K562 (cell line): ENCODE data around the gene NPM1.

ENCODE experiments used
- CSDE1 ChIP-seq, 2 experiments: fragments of 450-650 bp; IDR thresholded peaks; 2 replicates each; pipeline ENCODE4 v1.6.1; 2016; ENCODE audit warnings: mild to moderate bottlenecking in 1 of 2
- FOXM1 ChIP-seq, 2 experiments: fragments of 450-650 bp in 1 of 2; sonication (generic) in 1 of 2; formaldehyde crosslinking in 1 of 2; IDR thresholded peaks; 2 replicates each; pipeline versions ENCODE4 v1.6.1 to v1.9.0; 2017 to 2022; ENCODE audit warnings: low read depth in 2 of 2, mild to moderate bottlenecking in 2 of 2, missing genetic modification reagents in 1 of 2, moderate library complexity in 1 of 2
- MYC ChIP-seq, 2 experiments: fragments of 250-450 bp in 1 of 2; sonication (Bioruptor Pico) in 1 of 2; IDR thresholded peaks; 2 replicates each; pipeline versions ENCODE4 v1.5.1 to v1.6.1; 2012 to 2021; ENCODE audit warnings: low read depth in 2 of 2, borderline replicate concordance in 1 of 2, improper control_type of control experiment in 1 of 2, low read length in 1 of 2, mild to moderate bottlenecking in 1 of 2, moderate library complexity in 1 of 2
- PHF8 ChIP-seq: fragments of 200-600 bp; sonication (generic); IDR thresholded peaks from 2 replicates; pipeline ENCODE4 v1.6.1; 2012; ENCODE audit warnings: mixed run types, mild to moderate bottlenecking, inconsistent platforms, low read length, moderate library complexity, borderline replicate concordance
- RAD21 ChIP-seq, 2 experiments: fragments of 250-450 bp in 1 of 2; fragments of 450-650 bp in 1 of 2; sonication (Bioruptor Pico) in 1 of 2; formaldehyde crosslinking in 1 of 2; IDR thresholded peaks in 1 of 2; conservative IDR thresholded peaks in 1 of 2; 2 replicates each; pipeline versions ENCODE4 v1.4.0 to v1.8.0; 2020 to 2022; ENCODE audit warnings: mild to moderate bottlenecking in 2 of 2, moderate library complexity in 1 of 2
- TF ChIP-seq, protein P1 (sequence below): IDR thresholded peaks from 2 replicates; pipeline ENCODE4 v1.6.1; 2012; ENCODE audit warnings: low read depth, low read length, improper control_type of control experiment, borderline replicate concordance

DNA sequence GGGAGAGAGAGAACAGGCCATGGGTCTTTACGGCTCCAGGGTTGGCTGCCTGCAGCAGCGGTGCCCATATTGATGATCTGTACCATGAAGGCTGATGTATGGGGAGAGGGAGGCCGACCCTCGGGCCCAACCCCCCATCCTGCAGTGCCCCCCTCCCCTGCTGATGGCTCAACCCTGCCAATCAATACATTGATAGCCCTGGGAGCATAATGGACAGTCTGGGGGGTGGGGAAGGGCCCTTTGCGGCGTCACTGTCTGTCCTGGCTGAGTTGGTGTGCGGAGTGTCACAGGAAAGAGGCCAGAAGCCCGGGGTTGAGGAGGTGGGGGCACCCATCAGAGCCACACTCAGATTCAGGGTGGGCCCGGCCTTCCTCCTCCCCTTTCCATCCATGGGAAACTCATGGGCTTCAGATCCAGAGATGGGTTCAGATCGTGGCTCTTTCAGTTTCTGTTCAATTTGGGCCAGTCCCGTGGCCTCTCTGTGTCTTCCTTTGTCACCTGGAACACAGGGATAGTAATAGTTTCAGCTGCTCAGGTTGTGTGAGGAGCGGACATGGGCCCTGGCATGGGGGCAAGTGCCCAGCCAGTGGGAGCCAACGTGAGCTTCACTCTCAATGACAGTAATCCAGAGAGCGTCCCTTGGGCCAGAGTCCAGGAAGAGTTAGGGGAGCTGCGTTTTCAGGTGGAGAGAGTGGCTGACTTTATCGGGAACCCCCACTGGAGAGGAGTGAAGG lies 41.3 kb downstream of the NPM1 start:
- TF ChIP-seq, protein P1, sequence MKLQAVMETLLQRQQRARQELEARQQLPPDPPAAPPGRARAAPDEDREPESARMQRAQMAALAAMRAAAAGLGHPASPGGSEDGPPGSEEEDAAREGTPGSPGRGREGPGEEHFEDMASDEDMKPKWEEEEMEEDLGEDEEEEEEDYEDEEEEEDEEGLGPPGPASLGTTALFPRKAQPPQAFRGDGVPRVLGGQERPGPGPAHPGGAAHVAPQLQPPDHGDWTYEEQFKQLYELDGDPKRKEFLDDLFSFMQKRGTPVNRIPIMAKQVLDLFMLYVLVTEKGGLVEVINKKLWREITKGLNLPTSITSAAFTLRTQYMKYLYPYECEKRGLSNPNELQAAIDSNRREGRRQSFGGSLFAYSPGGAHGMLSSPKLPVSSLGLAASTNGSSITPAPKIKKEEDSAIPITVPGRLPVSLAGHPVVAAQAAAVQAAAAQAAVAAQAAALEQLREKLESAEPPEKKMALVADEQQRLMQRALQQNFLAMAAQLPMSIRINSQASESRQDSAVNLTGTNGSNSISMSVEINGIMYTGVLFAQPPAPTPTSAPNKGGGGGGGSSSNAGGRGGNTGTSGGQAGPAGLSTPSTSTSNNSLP = no peak
- TF ChIP-seq RAD21 (CRISPR knock-in tag; conservative IDR thresholded peaks at IDR 0.05 in 1 of 2, IDR thresholded peaks at IDR 0.05 in 1 of 2) (no peak), FOXM1 (IDR thresholded peaks at IDR 0.05; ENCODE audit: low read depth) (no peak), FOXM1 (CRISPR knock-in tag; IDR thresholded peaks at IDR 0.05; ENCODE audit: low read depth) (no peak), MYC (IDR thresholded peaks at IDR 0.05; ENCODE audit: low read depth, low read length) (no peak), MYC (CRISPR knock-in tag; IDR thresholded peaks at IDR 0.05; ENCODE audit: borderline replicate concordance, low read depth) (no peak), CSDE1 (IDR thresholded peaks at IDR 0.05) (no peak), PHF8 (no peak)
